IMR-90 (cell line): ENCODE data around the gene DDX41.

Experiments
- CEBPB ChIP-seq: IDR thresholded peaks from 2 replicates; pipeline ENCODE4 v1.6.1; 2012; ENCODE audit warnings: low read depth, low read length, improper control_type of control experiment
- CTCF ChIP-seq: conservative IDR thresholded peaks from 2 replicates; pipeline ENCODE4 v1.5.1; 2012; ENCODE audit warnings: mild to moderate bottlenecking, low read depth, low read length, improper control_type of control experiment
- FOS ChIP-seq: fragments of 150-350 bp; IDR thresholded peaks from 2 replicates; pipeline ENCODE4 v1.6.1; 2016; ENCODE audit warnings: low read depth, low read length
- MAZ ChIP-seq: IDR thresholded peaks from 2 replicates; pipeline ENCODE4 v1.6.1; 2012; ENCODE audit warnings: low read depth, mild to moderate bottlenecking, low read length, improper control_type of control experiment, moderate library complexity, borderline replicate concordance
- MXI1 ChIP-seq: IDR thresholded peaks from 2 replicates; pipeline ENCODE4 v1.6.1; 2012; ENCODE audit warnings: low read depth, mild to moderate bottlenecking, low read length, moderate library complexity, borderline replicate concordance
- NFE2L2 ChIP-seq: fragments of 150-350 bp; IDR thresholded peaks from 2 replicates; pipeline ENCODE4 v1.6.1; 2016; ENCODE audit warnings: low read depth, mild to moderate bottlenecking, low read length
- POLR2A ChIP-seq: IDR thresholded peaks from 2 replicates; pipeline ENCODE4 v1.6.1; 2012; ENCODE audit warnings: mild to moderate bottlenecking, low read depth, low read length
- RAD21 ChIP-seq: IDR thresholded peaks from 2 replicates; pipeline ENCODE4 v1.6.1; 2012; ENCODE audit warnings: low read length, improper control_type of control experiment
- RCOR1 ChIP-seq: IDR thresholded peaks from 2 replicates; pipeline ENCODE4 v1.6.1; 2012; ENCODE audit warnings: mild to moderate bottlenecking, low read length, improper control_type of control experiment; ENCODE audit not compliant: insufficient replicate concordance
- RFX5 ChIP-seq: IDR thresholded peaks from 2 replicates; pipeline ENCODE4 v1.8.0; 2012; ENCODE audit warnings: low read depth, mild to moderate bottlenecking, low read length, moderate library complexity
- SMC3 ChIP-seq: fragments of 150-350 bp; IDR thresholded peaks from 2 replicates; pipeline ENCODE4 v1.6.1; 2016; ENCODE audit warnings: low read depth, mild to moderate bottlenecking, antibody characterized with exemption, low read length, moderate library complexity

GRCh38 chr5:177494346-177495195 lies 22.2 kb downstream of the DDX41 start:
- TF ChIP-seq RAD21: no peak; the same call in 1 of the 2 replicates
- no peak for TF ChIP-seq POLR2A
- peak; percentile 55 for TF ChIP-seq CTCF
- peak; percentile 89 for TF ChIP-seq FOS
- TF ChIP-seq NFE2L2: no peak
- 0 out of 2 replicates have a peak, but pooled peaks have one; percentile 48 for TF ChIP-seq MXI1
- TF ChIP-seq MAZ: peak; percentile 96
- peak; percentile 74 for TF ChIP-seq CEBPB
- TF ChIP-seq SMC3: no peak; the same call in 1 of the 2 replicates
- TF ChIP-seq RCOR1: no peak
- no peak for TF ChIP-seq RFX5
